Ascending aorta (tissue), 2 donors: Measurements from ENCODE around the gene PPP1R3G. TPM values are rescaled to one million over a fixed set of nuclear protein-coding genes. Genes with fewer than 3 reads are reported as not detected.

Experiments used
- DNase-seq, 2 donors: peaks; one replicate each; pipeline ENCODE4 v3.0.0-alpha.2; 2019; ENCODE audit warnings: low spot score in 2 of 2
- H3K27ac ChIP-seq, 2 donors: fragments of 200-600 bp; sonication (generic); one replicate each; pipeline ENCODE4 v1.5.1; 2016 to 2017; ENCODE audit warnings: mild to moderate bottlenecking in 1 of 2
- H3K27me3 ChIP-seq: fragments of 200-600 bp; sonication (generic); one replicate; pipeline ENCODE4 v1.5.1; 2017
- H3K36me3 ChIP-seq, 2 donors: fragments of 200-600 bp; sonication (generic); one replicate each; pipeline ENCODE4 v1.5.1; 2016
- H3K4me1 ChIP-seq, 2 donors: fragments of 200-600 bp; sonication (generic); one replicate each; pipeline ENCODE4 v1.5.1; 2016 to 2017; ENCODE audit warnings: mild to moderate bottlenecking in 1 of 2
- H3K4me3 ChIP-seq, 2 donors: fragments of 200-600 bp; sonication (generic); one replicate each; pipeline ENCODE4 v1.5.1; 2016 to 2017; ENCODE audit warnings: mild to moderate bottlenecking in 1 of 2
- H3K9me3 ChIP-seq, 2 donors: fragments of 200-600 bp; sonication (generic); one replicate each; pipeline ENCODE4 v1.5.1; 2016
- intact Hi-C: fragments of 100-400 bp; cut with DNase I; formaldehyde crosslinking; loops from one replicate; pipeline ENCODE4 v1.15.1; 2023
- total RNA-seq: library from RNA; depleted of rRNA; stranded (reverse); fragments of >200 nt; gene quantifications from one replicate; pipeline ENCODE4 v1.1.0, GENCODE V29; 2016
- TF ChIP-seq, protein P1 (sequence below), 3 experiments: fragments of 200-600 bp in 2 of 3; fragments of 450-650 bp in 1 of 3; sonication (generic) in 2 of 3; IDR thresholded peaks; one replicate each; pipeline ENCODE4 v1.5.1; 2016 to 2019; ENCODE audit warnings: antibody characterized with exemption in 3 of 3, mild to moderate bottlenecking in 1 of 3, moderate library complexity in 1 of 3

The PPP1R3G gene
- total RNA-seq, 1 donor from 2014 or later: 1.1 TPM

DNA sequence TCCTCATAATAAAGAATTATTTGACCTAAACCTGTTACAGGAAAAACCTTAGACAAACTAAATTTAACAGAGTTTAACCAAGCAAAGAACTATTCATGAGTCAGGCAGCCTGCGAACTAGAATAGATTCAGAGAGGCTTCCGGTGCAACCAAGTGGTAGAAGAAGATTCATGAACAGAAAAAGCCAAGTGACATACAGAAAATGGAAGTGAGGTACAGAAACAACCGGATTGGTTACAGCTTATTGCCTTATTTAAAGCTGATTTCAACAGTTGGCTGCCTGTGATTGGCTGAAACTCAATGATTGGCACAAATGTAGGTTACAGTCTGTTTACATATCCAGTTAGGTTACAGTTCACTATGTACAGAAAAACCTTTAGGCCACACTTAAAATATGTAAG is 10.1 kb downstream of the PPP1R3G start:
- no peaks in the 10 kb centered on the region for H3K9me3 ChIP-seq
- TF ChIP-seq, protein P1, sequence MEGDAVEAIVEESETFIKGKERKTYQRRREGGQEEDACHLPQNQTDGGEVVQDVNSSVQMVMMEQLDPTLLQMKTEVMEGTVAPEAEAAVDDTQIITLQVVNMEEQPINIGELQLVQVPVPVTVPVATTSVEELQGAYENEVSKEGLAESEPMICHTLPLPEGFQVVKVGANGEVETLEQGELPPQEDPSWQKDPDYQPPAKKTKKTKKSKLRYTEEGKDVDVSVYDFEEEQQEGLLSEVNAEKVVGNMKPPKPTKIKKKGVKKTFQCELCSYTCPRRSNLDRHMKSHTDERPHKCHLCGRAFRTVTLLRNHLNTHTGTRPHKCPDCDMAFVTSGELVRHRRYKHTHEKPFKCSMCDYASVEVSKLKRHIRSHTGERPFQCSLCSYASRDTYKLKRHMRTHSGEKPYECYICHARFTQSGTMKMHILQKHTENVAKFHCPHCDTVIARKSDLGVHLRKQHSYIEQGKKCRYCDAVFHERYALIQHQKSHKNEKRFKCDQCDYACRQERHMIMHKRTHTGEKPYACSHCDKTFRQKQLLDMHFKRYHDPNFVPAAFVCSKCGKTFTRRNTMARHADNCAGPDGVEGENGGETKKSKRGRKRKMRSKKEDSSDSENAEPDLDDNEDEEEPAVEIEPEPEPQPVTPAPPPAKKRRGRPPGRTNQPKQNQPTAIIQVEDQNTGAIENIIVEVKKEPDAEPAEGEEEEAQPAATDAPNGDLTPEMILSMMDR (IDR thresholded peaks at IDR 0.05): no peak
- H3K27ac ChIP-seq: peak overlapping the region in 1 of 2 donors; percentile 21
- no peaks in the 10 kb centered on the region for H3K27me3 ChIP-seq
- intact Hi-C loops: no loop called here
- no peak for DNase-seq
- no peaks in the 10 kb centered on the region for H3K4me1 ChIP-seq
- no peaks in the 10 kb centered on the region for H3K36me3 ChIP-seq
- H3K4me3 ChIP-seq: no peak overlapping the region

DNA sequence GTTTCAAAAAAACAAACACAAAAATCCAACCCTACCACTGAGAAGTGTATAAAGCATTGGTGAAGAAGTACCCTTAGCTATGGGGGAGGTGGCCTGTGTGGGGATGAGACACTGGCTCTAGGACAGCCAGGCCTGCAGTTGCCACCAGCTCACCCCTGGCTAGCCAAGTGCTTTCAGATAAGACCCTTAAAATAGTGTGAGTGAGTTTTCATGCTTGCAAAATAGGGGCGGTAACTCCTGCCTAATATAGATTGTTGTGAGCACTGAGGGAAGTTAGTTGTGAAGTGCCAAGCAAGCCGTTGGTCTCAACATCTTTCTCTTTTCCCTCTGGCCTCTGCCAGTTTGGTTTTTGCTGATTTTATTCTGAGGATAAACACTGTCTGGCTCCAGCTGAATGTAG is 11.3 kb downstream of the PPP1R3G start:
- Histone ChIP-seq H3K27ac (peak overlapping the region in 1 of 2 donors; percentile 53), H3K4me3 (no peak overlapping the region), H3K9me3 (no peaks in the 10 kb centered on the region), H3K4me1 (no peaks in the 10 kb centered on the region), H3K27me3 (no peaks in the 10 kb centered on the region), H3K36me3 (no peaks in the 10 kb centered on the region)
- intact Hi-C loops: no loop called here
- DNase-seq: no peak
- TF ChIP-seq, protein P1 (IDR thresholded peaks at IDR 0.05): no peak

DNA sequence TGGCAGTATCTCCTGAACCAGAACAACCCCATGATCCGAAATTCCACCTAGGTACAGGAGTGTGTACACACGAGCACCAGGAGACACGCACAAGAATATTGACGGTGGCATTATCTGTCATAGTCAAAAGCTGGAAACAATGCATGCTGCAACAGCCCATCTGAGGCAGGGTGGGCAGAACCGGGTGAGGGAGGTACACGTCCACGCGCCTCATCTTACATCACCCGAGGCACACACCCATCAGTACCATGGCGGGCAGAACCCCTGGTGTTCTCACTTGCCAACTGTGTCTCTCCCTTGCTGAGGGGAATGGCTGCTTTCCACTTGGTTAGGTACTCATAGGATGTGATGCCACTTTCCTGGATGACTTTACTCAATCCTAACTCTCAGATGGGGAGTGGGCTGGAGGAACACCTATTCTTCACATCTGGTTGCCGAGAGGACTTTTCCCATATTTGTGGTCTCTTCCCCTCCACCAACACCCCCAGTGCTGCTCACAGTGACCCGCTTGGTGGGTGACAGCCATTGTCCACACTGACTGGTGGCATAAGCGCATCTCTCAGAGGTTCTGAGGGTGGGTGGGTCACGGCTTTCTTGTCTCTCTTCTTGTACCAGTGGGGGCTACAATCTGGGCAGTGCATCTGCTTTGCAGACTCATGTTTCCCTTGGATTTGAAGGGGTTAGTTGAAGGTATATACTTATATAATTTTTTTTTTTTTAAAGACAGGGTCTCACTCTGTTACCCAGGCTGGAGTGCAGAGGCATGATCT is 13.5 kb downstream of the PPP1R3G start:
- H3K36me3 ChIP-seq: no peaks in the 10 kb centered on the region
- intact Hi-C loops: no loop called here
- no peak for DNase-seq
- H3K4me3 ChIP-seq: no peak overlapping the region
- TF ChIP-seq, protein P1 (IDR thresholded peaks at IDR 0.05): no peak
- no peaks in the 10 kb centered on the region for H3K4me1 ChIP-seq
- H3K27me3 ChIP-seq: no peaks in the 10 kb centered on the region
- H3K27ac ChIP-seq: no peak overlapping the region
- no peaks in the 10 kb centered on the region for H3K9me3 ChIP-seq

DNA sequence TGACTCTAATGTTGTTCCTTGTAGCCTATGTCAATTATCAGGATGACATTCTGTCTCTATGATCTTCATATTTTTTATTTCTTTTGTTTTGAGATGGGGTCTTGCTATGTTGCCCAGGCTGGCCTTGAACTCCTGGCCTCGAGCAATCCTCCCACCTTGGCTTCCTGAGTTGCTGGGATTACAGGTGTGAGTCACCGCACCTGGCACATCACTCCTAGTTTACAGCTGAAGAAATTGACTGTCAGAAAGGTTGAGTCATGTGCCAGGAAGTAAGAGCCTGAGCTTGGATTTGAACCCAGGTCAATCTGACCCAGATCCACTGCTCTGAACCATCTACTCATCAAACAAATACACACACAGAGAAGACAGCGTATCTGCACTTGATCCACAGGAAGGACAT is 14.4 kb downstream of the PPP1R3G start:
- Histone ChIP-seq H3K4me1 (no peaks in the 10 kb centered on the region), H3K36me3 (no peaks in the 10 kb centered on the region), H3K27ac (no peak overlapping the region), H3K27me3 (no peaks in the 10 kb centered on the region), H3K4me3 (no peak overlapping the region), H3K9me3 (no peaks in the 10 kb centered on the region)
- DNase-seq: no peak
- intact Hi-C loops: no loop called here
- TF ChIP-seq, protein P1 (IDR thresholded peaks at IDR 0.05): no peak

DNA sequence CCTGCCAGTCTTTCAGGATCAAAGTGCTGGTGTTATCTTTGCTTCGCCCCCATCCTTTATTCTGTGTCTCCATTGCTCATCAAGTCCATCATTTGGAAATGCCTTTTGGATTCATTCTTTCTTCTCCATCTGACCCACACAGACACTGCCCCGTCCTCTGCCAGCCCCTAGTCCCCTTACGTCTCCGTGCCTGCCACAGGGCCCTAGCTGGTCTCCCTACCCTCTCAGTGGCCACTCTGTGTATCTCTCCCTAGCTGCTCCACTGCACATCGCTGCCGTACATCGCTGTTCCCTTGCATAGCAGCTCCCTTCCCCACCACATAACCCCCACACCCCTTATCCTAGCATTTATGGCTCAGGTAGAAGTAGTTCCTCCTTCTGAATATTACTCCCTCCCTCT is 15.7 kb downstream of the PPP1R3G start:
- H3K4me3 ChIP-seq: no peak overlapping the region
- H3K9me3 ChIP-seq: no peaks in the 10 kb centered on the region
- H3K36me3 ChIP-seq: no peaks in the 10 kb centered on the region
- TF ChIP-seq, protein P1 (IDR thresholded peaks at IDR 0.05): no peak
- H3K27me3 ChIP-seq: no peaks in the 10 kb centered on the region
- no peak overlapping the region for H3K27ac ChIP-seq
- H3K4me1 ChIP-seq: no peaks in the 10 kb centered on the region
- intact Hi-C loops: no loop called here
- no peak for DNase-seq
